Measurements from ENCODE around the gene TGDS.
"Not testable (repeated sequence)": the region's sequence is repeated elsewhere in the genome, so short reads cannot be mapped to it uniquely, and the experiment has no call there.

TGDS gene

GRCh38 chr13:94636942-94637578 lies 41.1 kb upstream of the TGDS start:
- no peaks in the 10 kb centered on the region for H3K79me2 ChIP-seq (ENCODE audit: insufficient read depth, low read length)
- H3K4me3 ChIP-seq (ENCODE audit: low read depth, low read length, poor library complexity, severe bottlenecking): no peak overlapping the region
- no peak overlapping the region for H3K4me2 ChIP-seq (ENCODE audit: low read length)
- no peaks in the 10 kb centered on the region for H3K9me2 ChIP-seq (ENCODE audit: low read depth, low read length)
- TF ChIP-seq, protein P1, sequence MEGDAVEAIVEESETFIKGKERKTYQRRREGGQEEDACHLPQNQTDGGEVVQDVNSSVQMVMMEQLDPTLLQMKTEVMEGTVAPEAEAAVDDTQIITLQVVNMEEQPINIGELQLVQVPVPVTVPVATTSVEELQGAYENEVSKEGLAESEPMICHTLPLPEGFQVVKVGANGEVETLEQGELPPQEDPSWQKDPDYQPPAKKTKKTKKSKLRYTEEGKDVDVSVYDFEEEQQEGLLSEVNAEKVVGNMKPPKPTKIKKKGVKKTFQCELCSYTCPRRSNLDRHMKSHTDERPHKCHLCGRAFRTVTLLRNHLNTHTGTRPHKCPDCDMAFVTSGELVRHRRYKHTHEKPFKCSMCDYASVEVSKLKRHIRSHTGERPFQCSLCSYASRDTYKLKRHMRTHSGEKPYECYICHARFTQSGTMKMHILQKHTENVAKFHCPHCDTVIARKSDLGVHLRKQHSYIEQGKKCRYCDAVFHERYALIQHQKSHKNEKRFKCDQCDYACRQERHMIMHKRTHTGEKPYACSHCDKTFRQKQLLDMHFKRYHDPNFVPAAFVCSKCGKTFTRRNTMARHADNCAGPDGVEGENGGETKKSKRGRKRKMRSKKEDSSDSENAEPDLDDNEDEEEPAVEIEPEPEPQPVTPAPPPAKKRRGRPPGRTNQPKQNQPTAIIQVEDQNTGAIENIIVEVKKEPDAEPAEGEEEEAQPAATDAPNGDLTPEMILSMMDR (IDR thresholded peaks at IDR 0.05; ENCODE audit: low read length): no peak
- TF ChIP-seq EZH2 (IDR thresholded peaks at IDR 0.05; ENCODE audit: borderline replicate concordance, low read length): no peak
- H3F3A ChIP-seq (ENCODE audit: insufficient read depth, low read length): no peaks in the 10 kb centered on the region
- H4K20me1 ChIP-seq (ENCODE audit: insufficient read depth, low read length): no peaks in the 10 kb centered on the region
- no peak overlapping the region for H3K27ac ChIP-seq (ENCODE audit: low read depth, low read length, poor library complexity, severe bottlenecking)
- H3K27me3 ChIP-seq (ENCODE audit: insufficient read depth, low read length): no peaks in the 10 kb centered on the region
- H3K36me3 ChIP-seq (ENCODE audit: insufficient read depth, low read length): no peaks in the 10 kb centered on the region
- no peak overlapping the region for H3K9ac ChIP-seq (ENCODE audit: low read length)
- 0 out of 2 replicates have a peak, but pooled peaks cover 2% of the 10 kb centered on the region for H3K9me3 ChIP-seq (ENCODE audit: low read length)
- no peak overlapping the region for H2AFZ ChIP-seq (ENCODE audit: low read length)
- H3K4me1 ChIP-seq (ENCODE audit: insufficient read depth, low read length, severe bottlenecking): no peaks in the 10 kb centered on the region

DNA sequence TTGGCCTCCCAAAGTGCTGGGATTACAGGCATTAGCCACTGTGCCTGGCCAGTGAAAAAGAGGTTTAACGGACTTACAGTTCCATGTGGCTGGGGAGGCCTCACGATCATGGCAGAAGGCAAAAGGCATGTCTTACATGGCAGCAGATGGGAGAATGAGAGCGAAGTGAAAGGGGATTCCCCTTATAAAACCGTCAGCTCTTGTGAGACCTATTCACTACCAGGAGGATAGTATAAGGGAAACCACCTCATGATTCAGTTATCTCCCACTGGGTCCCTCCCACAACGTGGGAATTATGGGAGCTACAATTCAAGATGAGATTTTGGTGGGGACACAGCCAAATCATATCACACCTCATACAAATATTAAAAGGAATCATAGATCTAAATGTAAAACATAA lies 40.1 kb upstream of the TGDS start:
- not testable (repeated sequence) for H4K20me1 ChIP-seq (ENCODE audit: insufficient read depth, low read length); H3K27ac ChIP-seq (ENCODE audit: low read depth, low read length, poor library complexity, severe bottlenecking); H3K9me2 ChIP-seq (ENCODE audit: low read depth, low read length); H3K4me1 ChIP-seq (ENCODE audit: insufficient read depth, low read length, severe bottlenecking); H2AFZ ChIP-seq (ENCODE audit: low read length); H3K36me3 ChIP-seq (ENCODE audit: insufficient read depth, low read length); H3K4me2 ChIP-seq (ENCODE audit: low read length); H3K27me3 ChIP-seq (ENCODE audit: insufficient read depth, low read length); H3K79me2 ChIP-seq (ENCODE audit: insufficient read depth, low read length); H3F3A ChIP-seq (ENCODE audit: insufficient read depth, low read length); H3K4me3 ChIP-seq (ENCODE audit: low read depth, low read length, poor library complexity, severe bottlenecking); H3K9ac ChIP-seq (ENCODE audit: low read length); H3K9me3 ChIP-seq (ENCODE audit: low read length)

GRCh38 chr13:94632226-94632980 lies 36.5 kb upstream of the TGDS start:
- Histone ChIP-seq H3K27ac (ENCODE audit: low read depth, low read length, poor library complexity, severe bottlenecking) (no peak overlapping the region), H3K27me3 (ENCODE audit: insufficient read depth, low read length) (no peaks in the 10 kb centered on the region), H3K36me3 (ENCODE audit: insufficient read depth, low read length) (peaks cover 21% of the 10 kb centered on the region; the same call in 1 of the 2 replicates)

More at GRCh38 chr13:94632226-94632980, 36.5 kb upstream of the TGDS start:
- TF ChIP-seq EZH2 (IDR thresholded peaks at IDR 0.05; ENCODE audit: borderline replicate concordance, low read length): no peak
- TF ChIP-seq, protein P1 (IDR thresholded peaks at IDR 0.05; ENCODE audit: low read length): no peak
- no peak overlapping the region for H3K9ac ChIP-seq (ENCODE audit: low read length)
- H3F3A ChIP-seq (ENCODE audit: insufficient read depth, low read length): no peaks in the 10 kb centered on the region
- no peak overlapping the region for H2AFZ ChIP-seq (ENCODE audit: low read length)
- no peak overlapping the region for H3K4me3 ChIP-seq (ENCODE audit: low read depth, low read length, poor library complexity, severe bottlenecking)
- no peaks in the 10 kb centered on the region for H4K20me1 ChIP-seq (ENCODE audit: insufficient read depth, low read length)
- H3K4me2 ChIP-seq (ENCODE audit: low read length): no peak overlapping the region
- 0 out of 2 replicates have a peak, but pooled peaks cover 2% of the 10 kb centered on the region for H3K9me3 ChIP-seq (ENCODE audit: low read length)
- no peaks in the 10 kb centered on the region for H3K4me1 ChIP-seq (ENCODE audit: insufficient read depth, low read length, severe bottlenecking)
- H3K9me2 ChIP-seq (ENCODE audit: low read depth, low read length): no peaks in the 10 kb centered on the region
- no peaks in the 10 kb centered on the region for H3K79me2 ChIP-seq (ENCODE audit: insufficient read depth, low read length)

Measured in OCI-LY1 (cell line).